Measurements from ENCODE around the gene DTNB. TPM values are rescaled to one million over a fixed set of nuclear protein-coding genes. Genes with fewer than 3 reads are reported as not detected.
A peak's percentile ranks its signal among the peaks of the same experiment; 100 is the strongest.

The DTNB gene
- total RNA-seq, 2 experiments from 2014 or later: 27.3 to 29.1 TPM

GRCh38 chr2:25338401-25338800 lies 335.0 kb downstream of the DTNB start:
- Mint-ChIP-seq H3K4me3 (peak overlapping the region; percentile 69), H3K36me3 (ENCODE audit: low read depth) (peaks cover 13% of the 10 kb centered on the region), H3K9me3 (no peaks in the 10 kb centered on the region), H3K27ac (peak overlapping the region; percentile 76), H3K27me3 (no peaks in the 10 kb centered on the region), H3K4me1 (ENCODE audit: low read depth) (peaks cover 71% of the 10 kb centered on the region)
- ChIA-PET CTCF (interaction anchor here (1.1 to 3.2 kb wide), 6 partner anchors 10 to 229 kb away, joined by 3 to 19 read pairs (median 8); no protein-coding TSS in a partner anchor), POLR2A (interaction anchor here (0.7 to 6.1 kb wide), 10 partner anchors 10 to 68 kb away, joined by 3 to 51 read pairs (median 4); no protein-coding TSS in a partner anchor)
- no peak for TF ChIP-seq CTCF (IDR thresholded peaks at IDR 0.05)
- ATAC-seq (no peak), DNase-seq (no peak)
- intact Hi-C loops (cut with micrococcal nuclease): no loop called here

- POLR2A ChIA-PET: interaction anchor here (1.0 to 6.1 kb wide), 6 partner anchors 10 to 59 kb away, joined by 3 to 51 read pairs (median 6); no protein-coding TSS in a partner anchor
- H3K4me1 Mint-ChIP-seq (ENCODE audit: low read depth): peaks cover 69% of the 10 kb centered on the region
- intact Hi-C loops (cut with micrococcal nuclease): no loop called here
These were observed 335.5 kb downstream of the DTNB start for GRCh38 chr2:25337891-25338290.

DNA sequence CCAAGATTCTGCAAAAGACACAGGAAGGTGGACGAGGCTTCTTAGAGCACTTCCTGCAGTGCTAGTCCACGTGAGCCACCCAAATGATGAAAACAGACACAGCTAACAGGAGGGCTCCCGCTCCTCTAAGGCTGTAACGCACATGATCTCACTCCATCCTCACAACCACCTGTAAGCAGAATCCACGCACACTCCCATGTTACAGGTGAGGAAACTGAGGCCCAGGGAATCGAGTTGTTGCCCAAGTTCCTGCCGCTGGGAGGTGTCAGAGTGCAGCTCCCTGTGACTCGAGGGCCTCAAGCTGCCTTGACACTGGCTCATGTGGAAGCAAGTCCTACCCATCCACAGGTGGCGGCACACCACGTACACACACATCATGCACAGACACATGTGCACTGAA lies 336.1 kb downstream of the DTNB start:
- ATAC-seq (peak; percentile 21), DNase-seq (peak; percentile 51)
- POLR2A ChIA-PET: interaction anchor here (1.2 to 6.1 kb wide), 6 partner anchors 9 to 59 kb away, joined by 3 to 51 read pairs (median 10); no protein-coding TSS in a partner anchor
- no peak for TF ChIP-seq CTCF (IDR thresholded peaks at IDR 0.05)
- intact Hi-C loops (cut with micrococcal nuclease): no loop called here
- peaks cover 72% of the 10 kb centered on the region for H3K4me1 Mint-ChIP-seq (ENCODE audit: low read depth)
- H3K36me3 Mint-ChIP-seq (ENCODE audit: low read depth): peaks cover 16% of the 10 kb centered on the region
- H3K4me3 Mint-ChIP-seq: peak overlapping the region; percentile 24
- CTCF ChIA-PET: interaction anchor here (1.0 to 3.2 kb wide), 8 partner anchors 9 to 61 kb away, joined by 3 to 19 read pairs (median 4); no protein-coding TSS in a partner anchor
- H3K27ac Mint-ChIP-seq: peak overlapping the region; percentile 76
- H3K9me3 Mint-ChIP-seq: no peaks in the 10 kb centered on the region
- no peaks in the 10 kb centered on the region for H3K27me3 Mint-ChIP-seq

More at GRCh38 chr2:25337891-25338290, 335.5 kb downstream of the DTNB start:
- Mint-ChIP-seq H3K27ac (peak overlapping the region; percentile 76), H3K9me3 (no peaks in the 10 kb centered on the region), H3K27me3 (no peaks in the 10 kb centered on the region), H3K4me3 (peak overlapping the region; percentile 24), H3K36me3 (ENCODE audit: low read depth) (peaks cover 14% of the 10 kb centered on the region)
- ATAC-seq (no peak), DNase-seq (no peak)
- no peak for TF ChIP-seq CTCF (IDR thresholded peaks at IDR 0.05)
- CTCF ChIA-PET: interaction anchor here (1.1 to 3.2 kb wide), 7 partner anchors 9 to 229 kb away, joined by 3 to 19 read pairs (median 5); no protein-coding TSS in a partner anchor

DNA sequence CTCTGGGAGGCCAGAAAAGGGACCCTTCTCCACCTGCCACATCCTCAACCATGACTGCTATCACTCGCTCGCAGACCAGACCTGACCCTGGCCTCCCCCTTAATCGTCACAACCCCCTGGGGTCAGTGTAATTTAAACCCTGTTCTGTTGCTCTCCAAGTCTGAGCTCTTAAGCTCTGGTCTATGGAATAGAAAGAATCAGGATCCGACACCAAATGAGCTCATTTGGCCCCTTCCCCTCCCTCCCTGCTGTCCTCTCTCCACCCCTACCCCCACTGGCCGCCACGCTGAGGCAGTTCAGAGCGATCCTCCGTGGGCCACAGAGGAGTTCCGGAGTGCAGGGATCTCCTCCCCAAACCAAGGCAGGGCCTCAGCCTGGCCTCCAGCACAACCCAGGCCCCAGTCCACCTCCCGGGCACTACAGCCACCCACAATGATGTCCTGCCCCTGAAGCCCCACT lies 337.0 kb downstream of the DTNB start:
- ATAC-seq (no peak), DNase-seq (no peak)
- ChIA-PET CTCF (interaction anchor here (1.0 to 3.2 kb wide), 4 partner anchors 13 to 27 kb away, joined by 3 to 19 read pairs (median 9); no protein-coding TSS in a partner anchor), POLR2A (interaction anchor here (1.4 to 6.1 kb wide), 5 partner anchors 8 to 41 kb away, joined by 3 to 51 read pairs (median 12); no protein-coding TSS in a partner anchor)
- no peak for TF ChIP-seq CTCF (IDR thresholded peaks at IDR 0.05)
- H3K4me3 Mint-ChIP-seq: no peak overlapping the region
- peaks cover 16% of the 10 kb centered on the region for H3K36me3 Mint-ChIP-seq (ENCODE audit: low read depth)
- H3K27me3 Mint-ChIP-seq: no peaks in the 10 kb centered on the region
- intact Hi-C loops (cut with micrococcal nuclease): no loop called here
- H3K9me3 Mint-ChIP-seq: no peaks in the 10 kb centered on the region
- H3K4me1 Mint-ChIP-seq (ENCODE audit: low read depth): peaks cover 80% of the 10 kb centered on the region
- peak overlapping the region; percentile 76 for H3K27ac Mint-ChIP-seq

DNA sequence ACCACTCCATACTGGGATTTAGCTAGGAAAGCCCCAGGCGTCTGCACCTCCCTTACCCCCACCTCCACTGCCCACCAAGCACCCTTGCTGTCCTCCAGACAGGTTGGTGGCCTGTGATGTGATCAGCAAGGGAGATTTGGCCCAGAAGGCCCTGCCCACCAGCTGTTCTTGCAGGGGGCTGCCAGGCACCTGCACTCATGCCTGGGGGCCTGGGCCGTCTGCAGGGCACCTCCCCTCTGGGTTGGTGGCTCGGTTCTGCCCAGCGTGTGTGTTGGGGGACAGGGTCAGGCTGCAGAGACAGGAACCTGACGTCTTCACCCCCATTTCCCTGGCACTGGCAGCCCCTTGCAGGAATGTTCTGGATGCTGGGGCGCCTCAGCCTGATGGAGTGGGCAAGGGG lies 337.4 kb downstream of the DTNB start:
- Mint-ChIP-seq H3K4me1 (ENCODE audit: low read depth) (peaks cover 85% of the 10 kb centered on the region), H3K4me3 (no peak overlapping the region), H3K27me3 (no peaks in the 10 kb centered on the region), H3K9me3 (no peaks in the 10 kb centered on the region), H3K27ac (peak overlapping the region; percentile 76), H3K36me3 (ENCODE audit: low read depth) (peaks cover 19% of the 10 kb centered on the region)
- ChIA-PET CTCF (interaction anchor here (1.1 to 3.2 kb wide), 5 partner anchors 20 to 58 kb away, joined by 4 to 19 read pairs (median 10); no protein-coding TSS in a partner anchor), POLR2A (interaction anchor here (1.3 to 6.1 kb wide), 6 partner anchors 8 to 41 kb away, joined by 3 to 51 read pairs (median 10); no protein-coding TSS in a partner anchor)
- TF ChIP-seq CTCF (IDR thresholded peaks at IDR 0.05): no peak
- ATAC-seq (no peak), DNase-seq (no peak)
- intact Hi-C loops (cut with micrococcal nuclease): loop anchor here (2.0 kb wide), 1 partner anchor 21 kb away; no protein-coding TSS in a partner anchor
